Neural cell (in vitro differentiated cells): ENCODE data around the gene MBD3L2B.

ENCODE experiments used
- EP300 ChIP-seq: fragments of 450-650 bp; conservative IDR thresholded peaks from 2 replicates; pipeline ENCODE4 v1.6.1; 2014; ENCODE audit warnings: antibody characterized with exemption, mild to moderate bottlenecking, moderate library complexity; ENCODE audit not compliant: poor library complexity, severe bottlenecking
- MXI1 ChIP-seq: fragments of 450-650 bp; conservative IDR thresholded peaks from 2 replicates; pipeline ENCODE4 v1.6.1; 2014; ENCODE audit warnings: antibody characterized with exemption, mild to moderate bottlenecking; ENCODE audit not compliant: poor library complexity, severe bottlenecking
- POLR2AphosphoS5 ChIP-seq: IDR thresholded peaks from 2 replicates; pipeline ENCODE4 v1.6.1; 2012
- RAD21 ChIP-seq: fragments of 450-650 bp; conservative IDR thresholded peaks from 2 replicates; pipeline ENCODE4 v1.6.1; 2014; ENCODE audit warnings: antibody characterized with exemption, mild to moderate bottlenecking, moderate library complexity
- TAF1 ChIP-seq: IDR thresholded peaks from 2 replicates; pipeline ENCODE4 v1.6.1; 2012; ENCODE audit warnings: low read depth
- TF ChIP-seq, protein P1 (sequence below): fragments of 450-650 bp; IDR thresholded peaks from 2 replicates; pipeline ENCODE4 v1.5.1; 2014; ENCODE audit warnings: antibody characterized with exemption, mild to moderate bottlenecking, moderate library complexity; ENCODE audit not compliant: poor library complexity, severe bottlenecking

DNA sequence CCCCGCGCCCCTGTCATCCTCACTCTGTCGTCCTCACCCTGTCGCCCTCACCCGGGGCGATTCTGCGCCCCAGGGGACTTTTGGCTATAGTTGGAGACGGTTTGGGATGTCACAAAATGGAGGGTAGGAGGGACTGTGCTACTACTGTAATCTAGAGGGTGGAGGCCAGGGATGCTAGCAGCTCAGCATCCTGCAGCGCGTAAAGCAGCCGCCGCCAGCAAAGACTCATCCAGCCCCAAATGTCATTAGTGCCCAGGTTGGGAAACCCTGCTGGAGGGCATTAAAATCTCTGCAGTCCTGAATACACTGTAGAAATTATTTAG is 48.6 kb upstream of the MBD3L2B start:
- TF ChIP-seq MXI1 (no peak), EP300 (no peak), TAF1 (no peak), RAD21 (no peak), POLR2AphosphoS5 (no peak)
- TF ChIP-seq, protein P1, sequence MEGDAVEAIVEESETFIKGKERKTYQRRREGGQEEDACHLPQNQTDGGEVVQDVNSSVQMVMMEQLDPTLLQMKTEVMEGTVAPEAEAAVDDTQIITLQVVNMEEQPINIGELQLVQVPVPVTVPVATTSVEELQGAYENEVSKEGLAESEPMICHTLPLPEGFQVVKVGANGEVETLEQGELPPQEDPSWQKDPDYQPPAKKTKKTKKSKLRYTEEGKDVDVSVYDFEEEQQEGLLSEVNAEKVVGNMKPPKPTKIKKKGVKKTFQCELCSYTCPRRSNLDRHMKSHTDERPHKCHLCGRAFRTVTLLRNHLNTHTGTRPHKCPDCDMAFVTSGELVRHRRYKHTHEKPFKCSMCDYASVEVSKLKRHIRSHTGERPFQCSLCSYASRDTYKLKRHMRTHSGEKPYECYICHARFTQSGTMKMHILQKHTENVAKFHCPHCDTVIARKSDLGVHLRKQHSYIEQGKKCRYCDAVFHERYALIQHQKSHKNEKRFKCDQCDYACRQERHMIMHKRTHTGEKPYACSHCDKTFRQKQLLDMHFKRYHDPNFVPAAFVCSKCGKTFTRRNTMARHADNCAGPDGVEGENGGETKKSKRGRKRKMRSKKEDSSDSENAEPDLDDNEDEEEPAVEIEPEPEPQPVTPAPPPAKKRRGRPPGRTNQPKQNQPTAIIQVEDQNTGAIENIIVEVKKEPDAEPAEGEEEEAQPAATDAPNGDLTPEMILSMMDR = no peak
